Measurements from ENCODE around the gene CGNL1.

Gene CGNL1

GRCh38 chr15:57537072-57537471 lies 160.8 kb downstream of the CGNL1 start:
- DNase-seq (peak; percentile 29), ATAC-seq (ENCODE audit: insufficient read depth, low read depth) (peak; percentile 50; the same call in 1 of the 3 replicates)
- Histone ChIP-seq H4K20me1 (ENCODE audit: insufficient read depth, low read length) (0 out of 2 replicates have a peak, but pooled peaks cover 3% of the 10 kb centered on the region), H3K79me2 (ENCODE audit: insufficient read depth, low read length) (no peaks in the 10 kb centered on the region), H2AFZ (ENCODE audit: low read depth, low read length) (no peak overlapping the region), H3K36me3 (ENCODE audit: insufficient read depth, low read length) (no peaks in the 10 kb centered on the region), H3K9me3 (ENCODE audit: insufficient read depth, low read length, severe bottlenecking) (no peaks in the 10 kb centered on the region), H3K9ac (ENCODE audit: low read depth, low read length) (no peak overlapping the region), H3K27ac (ENCODE audit: low read length) (no peak overlapping the region), H3K4me3 (ENCODE audit: low read depth in 1 of 2, low read length in 2 of 2) (no peak overlapping the region), H3K4me1 (ENCODE audit: insufficient read depth, low read length) (no peaks in the 10 kb centered on the region), H3K27me3 (ENCODE audit: insufficient read depth, low read length, poor library complexity) (peaks cover 14% of the 10 kb centered on the region), H3K4me2 (ENCODE audit: insufficient read depth, low read length) (no peak overlapping the region)
- TF ChIP-seq EZH2 (IDR thresholded peaks at IDR 0.05; ENCODE audit: borderline replicate concordance, low read depth, low read length, severe bottlenecking) (no peak), CTCF (IDR thresholded peaks at IDR 0.05; ENCODE audit: borderline replicate concordance, extremely low read depth, low read length, poor library complexity, severe bottlenecking) (no peak)

GRCh38 chr15:57537488-57538264 lies 161.4 kb downstream of the CGNL1 start:
- H3K27me3 ChIP-seq (ENCODE audit: insufficient read depth, low read length, poor library complexity): peaks cover 7% of the 10 kb centered on the region
- no peak overlapping the region for H3K4me3 ChIP-seq (ENCODE audit: low read depth in 1 of 2, low read length in 2 of 2)
- no peaks in the 10 kb centered on the region for H3K4me1 ChIP-seq (ENCODE audit: insufficient read depth, low read length)
- no peaks in the 10 kb centered on the region for H3K79me2 ChIP-seq (ENCODE audit: insufficient read depth, low read length)
- 0 out of 2 replicates have a peak, but pooled peaks cover 4% of the 10 kb centered on the region for H4K20me1 ChIP-seq (ENCODE audit: insufficient read depth, low read length)
- no peak overlapping the region for H3K9ac ChIP-seq (ENCODE audit: low read depth, low read length)
- H2AFZ ChIP-seq (ENCODE audit: low read depth, low read length): no peak overlapping the region
- TF ChIP-seq CTCF (IDR thresholded peaks at IDR 0.05; ENCODE audit: borderline replicate concordance, extremely low read depth, low read length, poor library complexity, severe bottlenecking): no peak
- TF ChIP-seq EZH2 (IDR thresholded peaks at IDR 0.05; ENCODE audit: borderline replicate concordance, low read depth, low read length, severe bottlenecking): no peak
- no peak overlapping the region for H3K4me2 ChIP-seq (ENCODE audit: insufficient read depth, low read length)
- no peak overlapping the region for H3K27ac ChIP-seq (ENCODE audit: low read length)
- H3K36me3 ChIP-seq (ENCODE audit: insufficient read depth, low read length): no peaks in the 10 kb centered on the region
- ATAC-seq (ENCODE audit: insufficient read depth, low read depth): no peak
- H3K9me3 ChIP-seq (ENCODE audit: insufficient read depth, low read length, severe bottlenecking): no peaks in the 10 kb centered on the region
- DNase-seq: no peak

GRCh38 chr15:57538265-57538529 lies 161.9 kb downstream of the CGNL1 start:
- H3K9me3 ChIP-seq (ENCODE audit: insufficient read depth, low read length, severe bottlenecking): no peaks in the 10 kb centered on the region
- H2AFZ ChIP-seq (ENCODE audit: low read depth, low read length): no peak overlapping the region
- H4K20me1 ChIP-seq (ENCODE audit: insufficient read depth, low read length): 0 out of 2 replicates have a peak, but pooled peaks cover 4% of the 10 kb centered on the region
- no peak overlapping the region for H3K4me2 ChIP-seq (ENCODE audit: insufficient read depth, low read length)
- H3K27ac ChIP-seq (ENCODE audit: low read length): no peak overlapping the region
- ATAC-seq (ENCODE audit: insufficient read depth, low read depth) (no peak), DNase-seq (no peak)
- no peak overlapping the region for H3K4me3 ChIP-seq (ENCODE audit: low read depth in 1 of 2, low read length in 2 of 2)
- no peak for TF ChIP-seq EZH2 (IDR thresholded peaks at IDR 0.05; ENCODE audit: borderline replicate concordance, low read depth, low read length, severe bottlenecking)
- no peak for TF ChIP-seq CTCF (IDR thresholded peaks at IDR 0.05; ENCODE audit: borderline replicate concordance, extremely low read depth, low read length, poor library complexity, severe bottlenecking)
- peaks cover 5% of the 10 kb centered on the region for H3K27me3 ChIP-seq (ENCODE audit: insufficient read depth, low read length, poor library complexity)
- H3K79me2 ChIP-seq (ENCODE audit: insufficient read depth, low read length): no peaks in the 10 kb centered on the region
- no peak overlapping the region for H3K9ac ChIP-seq (ENCODE audit: low read depth, low read length)
- H3K4me1 ChIP-seq (ENCODE audit: insufficient read depth, low read length): no peaks in the 10 kb centered on the region
- H3K36me3 ChIP-seq (ENCODE audit: insufficient read depth, low read length): no peaks in the 10 kb centered on the region

Data from DND-41 (cell line).